Airway epithelial cell (primary cell): ENCODE measurements around the gene MAP3K14. TPM values are rescaled to one million over a fixed set of nuclear protein-coding genes. Genes with fewer than 3 reads are reported as not detected.

Experiments used
- total RNA-seq: library from RNA; depleted of rRNA; stranded (reverse); fragments of >200 nt; gene quantifications from 2 replicates; pipeline ENCODE4 v1.2.3, GENCODE V29; 2015

Gene MAP3K14
- total RNA-seq = 4.8 and 5.2 TPM in 2 replicates

GRCh38 chr17:45316434-45317110 lies at the start of gene MAP3K14:
Gene MAP3K14 (minus strand): TSS chr17:45317020. CDS start chr17:45290745, 26,275 bp downstream.

GRCh38 chr17:45261577-45262515 lies 55.0 kb downstream of the MAP3K14 start, which contains the start of gene SPATA32:
Gene SPATA32 (minus strand): TSS chr17:45262094. CDS start chr17:45262016, 78 bp downstream.

GRCh38 chr17:45221081-45222013 lies 95.5 kb downstream of the MAP3K14 start, which contains the start of gene FMNL1:
Gene FMNL1 (plus strand): TSS chr17:45221885. CDS start chr17:45222125, 240 bp downstream.

Other genes with a start within 250 kb of the MAP3K14 start
- gene PLCD3, start 184.5 kb downstream of the MAP3K14 start, total RNA-seq = 83.4 and 121 TPM in 2 replicates
- gene ACBD4, start 181.3 kb downstream of the MAP3K14 start, total RNA-seq = 4.1 and 4.8 TPM in 2 replicates
- gene HEXIM1, start 168.5 kb downstream of the MAP3K14 start, total RNA-seq = 19.5 and 24.3 TPM in 2 replicates
- gene HEXIM2, start 155.1 kb downstream of the MAP3K14 start, total RNA-seq = 4.9 and 9.0 TPM in 2 replicates
- gene FMNL1, start 95.1 kb downstream of the MAP3K14 start, total RNA-seq = 1.3 and 2.8 TPM in 2 replicates
- gene SPATA32, start 54.9 kb downstream of the MAP3K14 start, total RNA-seq = not detected in 2 replicates
- gene ARHGAP27, start 115.8 kb upstream of the MAP3K14 start, total RNA-seq = 39.2 and 46.1 TPM in 2 replicates
- 17.7 and 26.9 TPM in 2 replicates for gene PLEKHM1, start 173.7 kb upstream of the MAP3K14 start, total RNA-seq